Endothelial cell of umbilical vein (primary cell): ENCODE data around the gene JCAD. TPM values are rescaled to one million over a fixed set of nuclear protein-coding genes. Genes with fewer than 3 reads are reported as not detected.

Experiments
- BruUV-seq: library from RNA; stranded (reverse); fragments of 400-500 nt; replicated peaks from 2 replicates; lab custom pipeline; 2021; lab: Mats Ljungman, UMichigan
- CTCF ChIA-PET: fragments of 300-600, 350-600 bp; sonication (Branson Sonifier 250); formaldehyde crosslinking; loops from one replicate; lab custom pipeline; 2021; ENCODE audit warnings: antibody characterized with exemption, inconsistent platforms; lab: Charles Lee
- POLR2A ChIA-PET: fragments of 300-600, 350-600 bp; sonication (Branson Sonifier 250); formaldehyde crosslinking; loops from one replicate; lab custom pipeline; 2021; ENCODE audit warnings: antibody characterized with exemption, inconsistent platforms; lab: Charles Lee
- DNase-seq: peaks from one replicate; pipeline ENCODE4 v3.0.0-alpha.2; 2011; ENCODE audit warnings: low read depth, low spot score
- FAIRE-seq: peaks from 2 replicates; lab custom pipeline; 2011; peaks lifted over from hg19 to GRCh38; lab: Jason Lieb, UNC
- H2AFZ ChIP-seq: 2 replicates; pipeline ENCODE4 v1.6.0; 2012; ENCODE audit warnings: low read depth, low read length, control low read depth, inconsistent platforms
- H3K27ac ChIP-seq: 2 replicates; pipeline ENCODE4 v1.5.1; 2011; ENCODE audit warnings: low read depth, mild to moderate bottlenecking, control low read depth, low read length, moderate library complexity; ENCODE audit not compliant: insufficient read depth
- H3K27me3 ChIP-seq, 2 experiments: 2 replicates each; pipeline versions ENCODE4 v1.6.0 to v1.6.1; 2011; ENCODE audit warnings: low read length in 2 of 2, mixed read lengths in 1 of 2; ENCODE audit not compliant: control insufficient read depth in 2 of 2, insufficient read depth in 2 of 2
- H3K36me3 ChIP-seq, 2 experiments: 2 replicates in 1 of 2; 3 replicates in 1 of 2; pipeline ENCODE4 v1.5.1; 2011; ENCODE audit warnings: low read length in 2 of 2, mild to moderate bottlenecking in 1 of 2, moderate library complexity in 1 of 2; ENCODE audit not compliant: control insufficient read depth in 2 of 2, insufficient read depth in 2 of 2; ENCODE audit errors: extremely low read depth in 1 of 2
- H3K4me1 ChIP-seq: 3 replicates; pipeline ENCODE4 v1.5.1; 2011; ENCODE audit warnings: mild to moderate bottlenecking, low read length; ENCODE audit not compliant: control insufficient read depth, insufficient read depth; ENCODE audit errors: extremely low read depth
- H3K4me2 ChIP-seq: 2 replicates; pipeline ENCODE4 v1.6.1; 2011; ENCODE audit warnings: low read length, control low read depth, mixed read lengths; ENCODE audit not compliant: insufficient read depth
- H3K4me3 ChIP-seq, 3 experiments: fragments of 200-600 bp in 1 of 3; sonication (generic), shearing (Covaris generic) in 1 of 3; replicated peaks in 1 of 3; 2 replicates each; pipeline ENCODE4 v1.5.1; 2011 to 2016; ENCODE audit warnings: control low read depth in 3 of 3, low read length in 3 of 3, mild to moderate bottlenecking in 2 of 3, inconsistent platforms in 1 of 3, low read depth in 1 of 3, moderate library complexity in 1 of 3; ENCODE audit not compliant: insufficient read depth in 1 of 3
- H3K79me2 ChIP-seq: 2 replicates; pipeline ENCODE4 v1.6.0; 2012; ENCODE audit warnings: low read length, inconsistent platforms; ENCODE audit not compliant: control insufficient read depth, insufficient read depth
- H3K9ac ChIP-seq: replicated peaks from 2 replicates; pipeline ENCODE3; 2011; ENCODE audit warnings: low read length, control low read depth; ENCODE audit not compliant: insufficient read depth; ENCODE audit errors: extremely low read depth
- H3K9me1 ChIP-seq: replicated peaks from 3 replicates; pipeline ENCODE4 v1.6.0; 2011; ENCODE audit warnings: mild to moderate bottlenecking, low read length; ENCODE audit not compliant: control insufficient read depth, insufficient read depth; ENCODE audit errors: extremely low read depth
- H3K9me3 ChIP-seq: replicated peaks from 2 replicates; pipeline ENCODE4 v1.5.1; 2012; ENCODE audit warnings: low read length, inconsistent platforms; ENCODE audit not compliant: control insufficient read depth, insufficient read depth
- H4K20me1 ChIP-seq: replicated peaks from 2 replicates; pipeline ENCODE3; 2011; ENCODE audit warnings: mild to moderate bottlenecking, low read length; ENCODE audit not compliant: control insufficient read depth, insufficient read depth; ENCODE audit errors: extremely low read depth
- FOS ChIP-seq: IDR thresholded peaks from 2 replicates; pipeline ENCODE4 v1.6.1; 2011; ENCODE audit warnings: mild to moderate bottlenecking, low read length, moderate library complexity, borderline replicate concordance; ENCODE audit not compliant: insufficient read depth
- GATA2 ChIP-seq: IDR thresholded peaks from 2 replicates; pipeline ENCODE4 v1.7.0; 2011; ENCODE audit warnings: low read depth, mild to moderate bottlenecking, moderate library complexity, mixed read lengths, low read length; ENCODE audit not compliant: insufficient read length, insufficient read depth
- MYC ChIP-seq: IDR thresholded peaks from one replicate; pipeline ENCODE4 v1.6.1; 2011; ENCODE audit warnings: mild to moderate bottlenecking, low read depth, low read length
- dilution Hi-C: fragments of 300-500 bp; cut with MboI; formaldehyde crosslinking; loops from one replicate; pipeline ENCODE4 v1.15.0; 2019; ENCODE audit warnings: low sequenced_read_pairs; ENCODE audit not compliant: extremely low pct_ligation_motif_present
- intact Hi-C: fragments of 100-400 bp; cut with micrococcal nuclease; formaldehyde crosslinking; loops from one replicate; pipeline ENCODE4 v1.10.0; 2022
- polyA plus RNA-seq, 4 experiments: library from polyadenylated mRNA; depleted of rRNA in 3 of 4; stranded (reverse) in 3 of 4; unstranded in 1 of 4; fragments of >200 nt; gene quantifications; 2 replicates each; pipeline versions ENCODE4 v1.2.1 to v1.2.3, GENCODE V29; 2011 to 2012; ENCODE audit warnings: missing spikeins in 1 of 4
- total RNA-seq: library from RNA; stranded (reverse); gene quantifications from 2 replicates; pipeline ENCODE4 v1.2.3, GENCODE V29; 2021
- TF ChIP-seq, protein P1 (sequence below), 2 donors: IDR thresholded peaks; 1 replicate in 1 of 2; 2 replicates in 1 of 2; pipeline ENCODE4 v1.5.1; 2011; ENCODE audit warnings: low read length in 2 of 2, mild to moderate bottlenecking in 2 of 2, moderate library complexity in 2 of 2, control low read depth in 1 of 2, inconsistent platforms in 1 of 2, low read depth in 1 of 2; ENCODE audit not compliant: insufficient read depth in 1 of 2; ENCODE audit errors: extremely low read depth in 1 of 2

JCAD gene
- total and polyA plus RNA-seq, 2 donors (not counting 3 experiments of a cell fraction or from before 2014, with no cell fraction given) = 17.5 to 76.3 TPM

DNA sequence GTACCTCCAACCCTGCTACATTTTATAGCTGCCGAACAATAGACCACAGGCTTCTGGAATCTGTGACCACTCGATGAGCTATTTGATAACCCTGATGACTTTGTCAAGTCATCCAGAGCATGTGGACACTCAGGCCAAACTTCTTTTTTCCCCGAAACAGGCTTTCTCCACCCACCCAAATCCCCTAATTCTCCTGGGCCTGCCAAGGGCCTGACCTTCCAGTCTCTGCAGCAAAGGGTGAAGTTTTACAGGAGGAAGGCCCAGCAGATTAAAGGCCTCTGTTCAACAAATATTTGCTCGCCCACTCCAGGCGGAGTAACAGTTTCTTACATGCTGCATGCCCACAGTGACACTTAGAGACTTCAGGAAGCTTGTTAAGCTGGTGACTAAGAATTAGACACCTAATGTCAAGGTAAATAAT, 2.0 kb downstream of the JCAD start:
- H2AFZ ChIP-seq = no peak overlapping the region
- DNase-seq (peak; percentile 65), FAIRE-seq (peak; percentile 63)
- no peaks in the 10 kb centered on the region for H4K20me1 ChIP-seq
- dilution Hi-C loops (no loop called here), intact Hi-C loops (loop anchor here (1.0 to 2.0 kb wide), 3 partner anchors 29 to 129 kb away; no protein-coding TSS in a partner anchor)
- POLR2A ChIA-PET = interaction anchor here (1.9 to 2.0 kb wide), 2 partner anchors 8 to 16 kb away, joined by 5 read pairs; no protein-coding TSS in a partner anchor
- no TSS peak for BruUV-seq
- peaks cover 0 to under 1% of the 10 kb centered on the region in 2 experiments for H3K36me3 ChIP-seq
- peak overlapping the region; percentile 92 for H3K4me2 ChIP-seq
- no peaks in the 10 kb centered on the region for H3K9me3 ChIP-seq
- H3K79me2 ChIP-seq = peaks cover 18% of the 10 kb centered on the region
- no peaks in the 10 kb centered on the region for H3K9me1 ChIP-seq
- peak overlapping the region in 2 of 3 experiments; percentile 62 to 68 for H3K4me3 ChIP-seq
- TF ChIP-seq MYC (no peak), GATA2 (peak; percentile 82), FOS (no peak)
- TF ChIP-seq, protein P1, sequence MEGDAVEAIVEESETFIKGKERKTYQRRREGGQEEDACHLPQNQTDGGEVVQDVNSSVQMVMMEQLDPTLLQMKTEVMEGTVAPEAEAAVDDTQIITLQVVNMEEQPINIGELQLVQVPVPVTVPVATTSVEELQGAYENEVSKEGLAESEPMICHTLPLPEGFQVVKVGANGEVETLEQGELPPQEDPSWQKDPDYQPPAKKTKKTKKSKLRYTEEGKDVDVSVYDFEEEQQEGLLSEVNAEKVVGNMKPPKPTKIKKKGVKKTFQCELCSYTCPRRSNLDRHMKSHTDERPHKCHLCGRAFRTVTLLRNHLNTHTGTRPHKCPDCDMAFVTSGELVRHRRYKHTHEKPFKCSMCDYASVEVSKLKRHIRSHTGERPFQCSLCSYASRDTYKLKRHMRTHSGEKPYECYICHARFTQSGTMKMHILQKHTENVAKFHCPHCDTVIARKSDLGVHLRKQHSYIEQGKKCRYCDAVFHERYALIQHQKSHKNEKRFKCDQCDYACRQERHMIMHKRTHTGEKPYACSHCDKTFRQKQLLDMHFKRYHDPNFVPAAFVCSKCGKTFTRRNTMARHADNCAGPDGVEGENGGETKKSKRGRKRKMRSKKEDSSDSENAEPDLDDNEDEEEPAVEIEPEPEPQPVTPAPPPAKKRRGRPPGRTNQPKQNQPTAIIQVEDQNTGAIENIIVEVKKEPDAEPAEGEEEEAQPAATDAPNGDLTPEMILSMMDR (IDR thresholded peaks at IDR 0.05; ENCODE audit: extremely low read depth in 1 of 2, insufficient read depth in 1 of 2, low read depth in 1 of 2, low read length in 2 of 2) = no peak
- H3K27me3 ChIP-seq = no peaks in the 10 kb centered on the region
- peak overlapping the region; percentile 90 for H3K9ac ChIP-seq
- CTCF ChIA-PET = interaction anchor here (0.7 to 3.0 kb wide), 7 partner anchors 8 to 184 kb away, joined by 3 to 22 read pairs (median 5); no protein-coding TSS in a partner anchor
- peak overlapping the region; percentile 56 for H3K27ac ChIP-seq
- peaks cover 48% of the 10 kb centered on the region for H3K4me1 ChIP-seq
